HEK293 (cell line): Measurements from ENCODE around the gene ZNF514.

ENCODE experiments used
- HOXA7 ChIP-seq: sonication (generic); formaldehyde crosslinking; IDR thresholded peaks from 2 replicates; pipeline ENCODE4 v1.8.1; 2022; ENCODE audit warnings: missing genetic modification reagents, borderline replicate concordance
- REST ChIP-seq: fragments of 450-650 bp; formaldehyde crosslinking; IDR thresholded peaks from 2 replicates; pipeline ENCODE4 v1.5.1; 2016; ENCODE audit warnings: missing biosample characterization, missing genetic modification characterization
- ZBTB48 ChIP-seq: fragments of 450-650 bp; formaldehyde crosslinking; IDR thresholded peaks from 2 replicates; pipeline ENCODE4 v1.5.1; 2016; ENCODE audit warnings: missing biosample characterization, missing genetic modification characterization
- ZBTB7A ChIP-seq: fragments of 450-650 bp; formaldehyde crosslinking; IDR thresholded peaks from 2 replicates; pipeline ENCODE4 v1.5.1; 2016; ENCODE audit warnings: low read depth, missing biosample characterization, missing genetic modification characterization
- ZEB2 ChIP-seq: fragments of 450-650 bp; formaldehyde crosslinking; IDR thresholded peaks from 2 replicates; pipeline ENCODE4 v1.5.1; 2016; ENCODE audit warnings: missing biosample characterization, missing genetic modification characterization
- ZNF121 ChIP-seq: fragments of 450-650 bp; formaldehyde crosslinking; IDR thresholded peaks from 2 replicates; pipeline ENCODE4 v1.5.1; 2016; ENCODE audit warnings: missing biosample characterization, missing genetic modification characterization
- ZNF335 ChIP-seq: fragments of 450-650 bp; formaldehyde crosslinking; conservative IDR thresholded peaks from 2 replicates; pipeline ENCODE4 v1.5.1; 2016; ENCODE audit warnings: missing biosample characterization, missing genetic modification characterization
- TF ChIP-seq, protein P1 (sequence below): fragments of 450-650 bp; formaldehyde crosslinking; IDR thresholded peaks from 2 replicates; pipeline ENCODE4 v1.5.1; 2016; ENCODE audit warnings: missing biosample characterization, missing genetic modification characterization

- TF ChIP-seq ZNF335 (tag by site-specific recombination) (no peak), REST (tag by site-specific recombination) (no peak), ZBTB7A (tag by site-specific recombination) (no peak), ZBTB48 (tag by site-specific recombination) (no peak), ZEB2 (tag by site-specific recombination) (no peak), HOXA7 (CRISPR knock-in tag) (no peak), ZNF121 (tag by site-specific recombination) (no peak)
- TF ChIP-seq, protein P1, sequence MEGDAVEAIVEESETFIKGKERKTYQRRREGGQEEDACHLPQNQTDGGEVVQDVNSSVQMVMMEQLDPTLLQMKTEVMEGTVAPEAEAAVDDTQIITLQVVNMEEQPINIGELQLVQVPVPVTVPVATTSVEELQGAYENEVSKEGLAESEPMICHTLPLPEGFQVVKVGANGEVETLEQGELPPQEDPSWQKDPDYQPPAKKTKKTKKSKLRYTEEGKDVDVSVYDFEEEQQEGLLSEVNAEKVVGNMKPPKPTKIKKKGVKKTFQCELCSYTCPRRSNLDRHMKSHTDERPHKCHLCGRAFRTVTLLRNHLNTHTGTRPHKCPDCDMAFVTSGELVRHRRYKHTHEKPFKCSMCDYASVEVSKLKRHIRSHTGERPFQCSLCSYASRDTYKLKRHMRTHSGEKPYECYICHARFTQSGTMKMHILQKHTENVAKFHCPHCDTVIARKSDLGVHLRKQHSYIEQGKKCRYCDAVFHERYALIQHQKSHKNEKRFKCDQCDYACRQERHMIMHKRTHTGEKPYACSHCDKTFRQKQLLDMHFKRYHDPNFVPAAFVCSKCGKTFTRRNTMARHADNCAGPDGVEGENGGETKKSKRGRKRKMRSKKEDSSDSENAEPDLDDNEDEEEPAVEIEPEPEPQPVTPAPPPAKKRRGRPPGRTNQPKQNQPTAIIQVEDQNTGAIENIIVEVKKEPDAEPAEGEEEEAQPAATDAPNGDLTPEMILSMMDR (tag by site-specific recombination): no peak
Observed at GRCh38 chr2:95110395-95110794, 49.3 kb downstream of the ZNF514 start.
